ENCODE results near the gene TMEM95.
A peak's percentile ranks its signal among the peaks of the same experiment; 100 is the strongest.
"Not testable (repeated sequence)": the region's sequence is repeated elsewhere in the genome, so short reads cannot be mapped to it uniquely, and the experiment has no call there.

TMEM95 gene

DNA sequence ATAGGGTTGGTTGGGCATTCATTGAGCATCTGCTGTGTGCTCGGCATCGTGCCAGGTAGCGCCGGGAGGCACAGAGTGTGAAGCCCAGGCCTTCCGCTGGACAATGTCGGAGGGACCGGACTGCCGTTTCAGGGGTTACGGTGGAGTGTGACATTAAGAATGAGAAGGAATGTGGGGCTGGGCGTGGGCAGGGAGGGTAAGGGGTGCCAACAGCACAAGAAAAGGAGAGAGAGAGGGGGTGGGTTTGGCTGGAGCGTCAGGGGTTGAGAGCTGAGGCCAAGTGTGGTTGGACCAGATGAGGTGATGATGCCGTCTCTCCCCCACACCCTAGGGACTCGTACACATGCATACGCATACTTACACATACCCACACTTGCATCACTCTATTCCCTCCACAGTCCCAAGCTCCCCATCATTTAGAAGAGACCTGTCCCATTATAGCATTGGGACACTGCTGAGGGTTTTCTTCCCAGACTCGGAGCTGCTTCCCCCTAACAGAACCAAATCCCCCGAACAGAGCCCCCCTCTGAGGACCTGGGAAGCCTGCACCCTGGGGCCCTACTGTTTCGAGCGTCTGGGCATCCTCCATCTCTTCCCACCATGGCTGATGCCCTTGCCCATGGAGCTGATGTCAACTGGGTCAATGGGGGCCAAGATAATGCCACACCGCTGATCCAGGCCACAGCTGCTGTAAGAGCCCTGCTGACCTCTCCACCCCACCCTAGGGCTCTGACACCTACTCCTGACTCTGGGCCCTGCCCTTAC, 6.3 kb upstream of the TMEM95 start:
- DNase-seq: no peak

- DNase-seq: peak; percentile 38
These were observed 3.1 kb upstream of the TMEM95 start, which contains the start of gene KCTD11 for GRCh38 chr17:7351665-7352502. Gene KCTD11 (plus strand): TSS chr17:7352162.

DNA sequence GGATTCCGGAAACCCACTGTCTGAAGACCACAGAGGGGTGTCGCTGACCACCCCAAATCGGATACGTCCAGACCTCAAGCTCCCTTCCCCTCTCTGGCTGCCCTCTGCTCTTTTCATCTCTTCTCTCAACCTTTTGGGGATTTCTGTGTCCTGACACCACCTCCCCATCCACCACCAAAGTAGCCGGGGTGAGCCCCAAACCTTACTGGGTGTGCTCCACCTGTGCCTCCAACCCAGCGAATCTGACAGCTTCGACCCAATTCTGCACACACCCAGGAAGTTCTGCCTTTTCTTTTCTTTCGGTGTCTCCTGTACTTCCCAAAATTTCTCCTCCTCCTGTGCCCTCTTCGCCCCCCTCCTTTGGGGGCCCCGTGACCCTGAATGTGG, 2.5 kb upstream of the TMEM95 start:
- no peak for DNase-seq

DNA sequence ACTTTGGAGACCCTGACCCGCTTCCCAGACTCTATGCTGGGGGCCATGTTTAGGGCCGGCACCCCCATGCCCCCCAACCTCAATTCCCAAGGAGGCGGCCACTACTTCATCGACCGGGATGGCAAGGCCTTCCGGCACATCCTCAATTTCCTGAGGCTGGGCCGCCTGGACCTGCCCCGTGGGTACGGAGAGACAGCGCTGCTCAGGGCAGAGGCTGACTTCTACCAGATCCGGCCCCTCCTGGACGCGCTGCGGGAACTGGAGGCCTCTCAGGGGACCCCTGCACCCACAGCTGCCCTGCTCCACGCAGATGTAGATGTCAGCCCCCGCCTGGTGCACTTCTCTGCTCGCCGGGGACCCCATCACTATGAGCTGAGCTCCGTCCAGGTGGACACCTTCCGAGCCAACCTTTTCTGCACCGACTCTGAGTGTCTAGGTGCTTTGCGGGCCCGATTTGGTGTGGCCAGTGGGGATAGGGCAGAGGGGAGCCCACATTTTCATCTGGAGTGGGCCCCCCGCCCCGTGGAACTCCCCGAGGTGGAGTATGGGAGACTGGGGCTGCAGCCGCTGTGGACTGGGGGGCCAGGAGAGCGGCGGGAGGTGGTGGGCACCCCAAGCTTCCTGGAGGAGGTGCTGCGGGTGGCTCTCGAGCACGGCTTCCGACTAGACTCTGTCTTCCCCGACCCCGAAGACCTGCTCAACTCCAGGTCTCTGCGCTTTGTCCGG, 1.9 kb upstream of the TMEM95 start:
- DNase-seq: no peak

GRCh38 chr17:7354262-7354843, 603 bp upstream of the TMEM95 start:
- DNase-seq: no peak

GRCh38 chr17:7355573-7355972, 617 bp downstream of the TMEM95 start:
- no peak for DNase-seq

- DNase-seq: peak; percentile 69
These were observed 1.2 kb downstream of the TMEM95 start for GRCh38 chr17:7356072-7356549.

DNA sequence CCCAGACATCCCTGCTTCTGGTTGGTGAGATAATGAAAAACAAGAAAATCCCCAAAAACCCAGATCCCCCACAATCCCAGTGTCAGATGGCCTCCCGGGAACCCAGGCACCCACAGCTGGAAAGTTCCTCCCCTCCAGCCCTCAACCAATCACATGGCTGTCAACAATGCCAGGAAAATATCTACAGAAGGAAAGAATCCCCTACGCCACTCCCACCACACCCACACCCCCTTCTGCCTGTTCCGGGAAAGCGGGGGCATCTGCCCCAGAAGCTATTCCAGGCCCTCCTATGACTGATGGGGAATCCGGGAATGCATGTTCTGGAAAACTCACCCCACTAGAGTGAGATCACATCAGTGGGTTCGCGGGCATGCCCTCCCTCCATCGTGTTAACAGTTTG, 1.8 kb downstream of the TMEM95 start:
- no peak for DNase-seq

- DNase-seq: no peak
These were observed 2.4 kb downstream of the TMEM95 start for GRCh38 chr17:7357381-7357780.

GRCh38 chr17:7361906-7362305, 7.0 kb downstream of the TMEM95 start:
- no peak for DNase-seq

DNA sequence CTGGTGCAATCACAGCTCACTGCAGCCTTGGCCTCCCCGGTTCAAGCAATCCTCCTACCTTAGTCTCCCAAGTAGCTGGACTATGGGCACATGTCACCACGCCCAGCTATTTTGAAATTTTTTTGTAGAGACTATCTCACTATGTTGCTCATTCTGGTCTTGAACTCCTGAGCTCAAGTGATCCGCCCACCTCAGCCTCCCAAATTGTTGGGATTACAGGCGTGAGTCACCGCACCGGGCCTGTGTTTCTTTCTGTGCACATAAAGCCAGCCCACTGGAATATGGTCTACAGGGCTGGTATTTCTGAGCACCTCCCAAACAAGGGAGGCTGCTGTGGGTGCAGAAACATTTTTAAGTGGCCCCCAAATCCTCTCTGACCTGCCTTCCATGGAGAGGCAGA, 8.4 kb downstream of the TMEM95 start:
- DNase-seq: no peak

- DNase-seq: not testable (repeated sequence)
These were observed 11.0 kb downstream of the TMEM95 start for GRCh38 chr17:7365963-7366362.

DNA sequence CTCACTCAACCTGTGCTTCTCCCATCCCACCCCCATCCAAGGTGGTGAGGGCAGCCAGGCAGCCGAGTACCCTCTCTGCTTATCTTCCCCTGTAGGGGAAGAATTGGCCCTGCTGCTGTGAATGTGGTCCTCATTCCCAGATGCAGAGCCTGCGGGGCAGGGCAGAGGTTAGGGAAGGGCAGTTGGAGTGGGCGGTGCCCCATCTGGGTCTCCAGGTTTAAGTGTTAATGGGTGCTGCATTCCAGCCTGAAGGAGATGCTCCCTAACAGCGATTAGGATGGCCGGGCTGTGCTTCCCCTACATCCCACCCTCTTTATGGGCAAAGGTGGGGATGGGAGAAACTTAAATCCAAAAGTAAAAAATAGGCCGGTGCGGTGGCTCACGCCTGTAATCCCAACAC, 12.1 kb downstream of the TMEM95 start:
- DNase-seq: no peak

DNA sequence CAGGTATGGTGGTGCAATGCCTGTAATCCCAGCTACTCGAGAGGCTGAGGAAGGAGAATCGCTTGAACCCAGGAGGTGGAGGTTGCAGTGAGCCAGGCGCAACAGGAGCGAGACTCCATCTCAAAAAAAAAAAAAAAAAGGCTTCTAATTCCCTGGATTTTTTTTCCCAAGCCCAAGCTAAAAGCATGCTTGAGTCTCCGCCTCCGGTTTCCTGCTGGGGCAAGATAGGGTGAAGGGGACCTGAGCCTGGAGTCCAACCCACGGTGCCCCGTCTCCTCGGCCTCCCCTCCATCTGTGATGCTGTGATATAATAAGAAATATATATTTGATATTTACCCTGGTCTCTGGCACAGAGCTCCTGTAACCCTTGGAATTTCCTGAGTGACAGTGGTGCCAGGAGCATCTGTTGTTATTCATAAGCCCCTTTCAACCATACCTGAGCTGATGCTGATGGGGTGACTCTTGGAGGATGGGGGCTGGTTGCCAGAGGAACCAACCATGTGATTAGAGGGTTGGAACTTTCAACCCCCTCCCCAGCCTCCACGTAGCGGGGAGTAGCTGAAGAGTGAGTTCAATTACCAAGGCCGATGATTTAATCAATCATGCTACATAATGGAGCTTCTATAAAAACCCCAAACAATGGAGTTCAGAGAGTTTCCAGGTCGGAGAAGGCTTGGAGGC, 13.1 kb downstream of the TMEM95 start:
- no peak for DNase-seq

- not testable (repeated sequence) for DNase-seq
These were observed 13.6 kb downstream of the TMEM95 start for GRCh38 chr17:7368599-7368994.

GRCh38 chr17:7369825-7370224, 14.9 kb downstream of the TMEM95 start:
- no peak for DNase-seq

- DNase-seq: no peak
These were observed 15.9 kb downstream of the TMEM95 start for GRCh38 chr17:7370853-7371252.

GRCh38 chr17:7374353-7374752, 19.4 kb downstream of the TMEM95 start:
- no peak for DNase-seq

DNA sequence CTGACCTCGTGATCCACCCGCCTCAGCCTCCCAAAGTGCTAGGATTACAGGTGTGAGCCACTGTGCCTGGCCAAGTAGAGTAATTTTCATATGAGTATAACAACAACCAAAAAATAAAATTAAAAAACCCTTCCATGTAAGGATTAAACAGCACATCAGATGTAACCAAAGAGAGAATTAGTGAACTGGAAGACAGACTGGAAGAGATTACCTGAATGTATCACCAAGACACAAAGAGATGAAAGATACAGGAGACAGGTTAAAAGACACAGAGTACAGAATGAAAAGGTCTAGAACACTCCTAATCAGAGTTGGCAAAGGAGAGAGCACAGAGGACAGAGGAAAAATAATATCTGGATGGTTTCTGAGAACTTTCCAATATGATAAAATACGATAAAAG, 24.2 kb downstream of the TMEM95 start:
- no peak for DNase-seq

- DNase-seq: no peak
These were observed 25.4 kb downstream of the TMEM95 start for GRCh38 chr17:7380321-7380720.

- DNase-seq: no peak
These were observed 26.1 kb downstream of the TMEM95 start, which contains the start of gene TNK1 for GRCh38 chr17:7380855-7381683. Gene TNK1 (plus strand): TSS chr17:7381089. CDS start chr17:7382927, 1,838 bp downstream.

Measured in NCI-H510A (cell line).